HG03139 (cell line): ENCODE results near the gene RASAL3.
"Not testable (repeated sequence)": the region's sequence is repeated elsewhere in the genome, so short reads cannot be mapped to it uniquely, and the experiment has no call there.

Experiments used
- ATAC-seq: cut with Tn5 transposase; IDR thresholded peaks from one replicate; pipeline ENCODE4 v1.9.1; 2021; ENCODE audit not compliant: unreplicated experiment

RASAL3 gene

DNA sequence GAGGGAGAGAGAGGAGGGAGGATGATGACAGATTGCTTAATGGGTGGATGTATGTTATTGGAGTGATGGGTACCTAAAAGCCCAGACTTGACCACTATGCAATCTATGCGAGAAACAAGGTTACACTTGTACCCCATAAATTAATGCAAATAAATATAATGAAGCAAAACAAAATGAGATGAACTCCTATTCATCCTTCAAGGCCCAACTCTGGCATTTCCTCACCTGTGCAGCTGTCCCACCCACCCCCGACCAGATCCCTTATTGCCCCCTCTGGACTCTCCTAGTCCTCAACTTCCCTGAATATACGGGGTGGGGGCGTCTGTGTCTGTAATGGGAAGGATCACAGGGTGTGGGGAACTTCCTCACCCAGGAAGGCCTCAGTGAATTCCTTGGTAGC is 10.8 kb upstream of the RASAL3 start:
- ATAC-seq: no peak

DNA sequence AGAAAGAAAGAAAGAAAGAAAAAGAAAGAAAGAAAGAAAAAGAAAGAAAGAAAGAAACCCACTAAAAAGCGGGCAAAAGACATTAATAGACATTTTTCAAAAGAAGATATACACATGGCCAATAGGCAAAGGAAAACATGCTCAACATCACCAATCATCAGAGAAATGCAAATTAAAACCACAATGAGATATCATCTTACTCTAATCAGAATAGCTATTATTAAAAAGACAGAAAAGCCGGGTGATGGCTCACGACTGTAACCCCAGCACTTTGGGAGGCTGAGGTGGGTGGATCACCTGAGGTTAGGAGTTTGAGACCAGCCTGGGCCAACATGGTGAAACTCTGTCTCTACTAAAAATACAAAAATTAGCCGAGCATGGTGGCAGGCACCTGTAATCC is 9.5 kb upstream of the RASAL3 start:
- ATAC-seq: not testable (repeated sequence)

GRCh38 chr19:15471639-15472101 is 7.3 kb upstream of the RASAL3 start:
- no peak for ATAC-seq

DNA sequence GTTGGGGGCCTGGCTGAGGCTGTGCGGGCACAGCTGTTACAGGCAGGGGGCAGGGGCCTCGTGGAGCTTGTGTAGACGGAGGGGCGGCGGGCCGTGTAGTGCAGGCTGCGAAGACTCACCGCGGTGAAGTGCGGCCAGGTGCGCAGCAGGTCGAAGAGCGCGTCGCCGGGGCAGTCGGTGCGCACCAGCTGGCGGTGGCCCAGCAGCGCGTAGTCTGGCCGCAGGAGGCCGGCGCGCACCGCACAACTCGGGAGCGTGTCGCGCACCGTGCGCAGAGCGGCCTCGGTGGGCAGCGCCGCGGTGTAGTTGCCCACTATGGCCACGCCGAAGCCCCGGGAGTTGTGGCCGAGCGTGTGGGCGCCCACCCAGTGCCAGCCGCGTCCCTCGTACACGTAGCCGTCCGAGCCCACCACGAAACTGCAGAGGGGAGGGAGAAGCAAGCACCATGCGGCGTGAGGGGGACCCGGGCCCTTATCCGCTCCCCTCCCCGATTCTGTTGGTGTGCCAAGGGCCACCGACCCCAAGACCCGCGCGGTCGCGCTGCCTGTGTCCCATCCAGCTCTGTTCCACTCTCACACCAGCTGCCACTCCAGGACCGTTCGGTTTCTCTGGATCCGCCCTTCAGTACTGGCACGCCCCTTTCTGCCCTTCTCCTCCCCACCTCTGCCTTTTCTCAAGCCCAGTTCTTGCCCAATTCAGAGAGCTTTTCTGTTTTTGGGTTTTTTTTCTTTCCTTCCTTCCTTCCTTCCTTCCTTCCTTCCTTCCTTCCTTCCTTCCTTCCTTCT is 5.4 kb upstream of the RASAL3 start:
- no peak for ATAC-seq

GRCh38 chr19:15468675-15469512 is 4.5 kb upstream of the RASAL3 start:
- ATAC-seq: no peak

GRCh38 chr19:15467734-15468214 is 3.4 kb upstream of the RASAL3 start:
- ATAC-seq: no peak

- peak; percentile 51 for ATAC-seq
Measured at GRCh38 chr19:15466851-15467733, 2.7 kb upstream of the RASAL3 start.

GRCh38 chr19:15463861-15464371 is 428 bp downstream of the RASAL3 start:
- peak; percentile 47 for ATAC-seq

DNA sequence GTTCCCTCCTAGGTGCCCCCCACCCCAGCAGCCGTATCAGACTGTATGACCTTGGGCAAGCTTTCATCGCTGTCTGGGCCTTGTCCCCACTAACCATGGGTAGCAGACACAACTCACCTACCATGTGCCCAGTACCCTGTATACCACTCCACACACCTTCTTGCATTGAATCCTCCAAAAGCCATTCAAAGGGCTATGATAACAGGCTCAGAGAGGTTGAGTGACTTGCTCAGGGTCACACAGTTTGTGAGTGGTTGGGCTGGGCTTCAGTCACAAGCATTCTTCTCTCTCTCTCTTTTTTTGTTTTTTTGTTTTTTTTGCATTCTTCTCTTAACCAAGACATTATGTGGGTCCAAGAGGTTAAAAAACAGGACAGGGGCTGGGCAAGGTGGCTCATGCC is 2.6 kb downstream of the RASAL3 start:
- ATAC-seq: no peak

DNA sequence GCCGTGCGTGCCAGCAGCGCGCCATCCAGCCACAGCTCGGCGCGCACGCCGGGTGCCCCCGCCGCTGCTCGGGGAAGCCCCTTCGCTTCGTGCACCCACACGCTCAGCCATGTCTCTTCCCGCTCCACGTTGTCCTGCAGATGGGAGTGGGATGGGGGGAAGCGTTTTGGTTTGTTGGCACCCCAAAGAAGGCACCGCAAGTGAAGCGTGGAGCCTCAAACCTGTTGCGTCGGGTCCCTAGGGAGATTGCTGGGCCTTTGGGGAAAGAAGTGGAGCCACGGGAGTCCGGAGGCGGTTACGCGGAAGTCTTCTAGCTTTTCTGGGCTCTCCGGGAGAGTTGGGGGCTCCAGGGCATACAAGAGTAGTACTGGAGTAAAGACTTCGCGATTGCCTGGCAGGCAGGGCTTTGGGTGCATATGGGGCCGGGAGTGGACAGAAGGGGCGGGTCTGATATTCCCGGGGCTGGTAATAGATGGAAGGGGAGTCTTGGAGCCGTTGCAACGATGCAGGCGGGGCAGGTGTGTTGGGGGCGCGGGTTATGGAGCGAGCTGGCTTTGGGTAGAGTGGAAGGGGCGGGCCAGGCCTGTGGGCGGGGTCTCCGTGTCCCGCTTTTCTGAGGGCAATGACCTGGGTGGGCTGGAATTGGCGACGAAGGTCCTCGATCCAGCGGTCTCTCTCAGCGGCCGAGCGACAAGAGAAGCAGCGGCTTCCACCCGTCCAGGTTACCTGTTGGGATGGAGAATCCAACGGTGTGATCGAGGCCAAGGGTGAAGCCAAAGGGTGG is 6.5 kb downstream of the RASAL3 start:
- ATAC-seq: no peak

DNA sequence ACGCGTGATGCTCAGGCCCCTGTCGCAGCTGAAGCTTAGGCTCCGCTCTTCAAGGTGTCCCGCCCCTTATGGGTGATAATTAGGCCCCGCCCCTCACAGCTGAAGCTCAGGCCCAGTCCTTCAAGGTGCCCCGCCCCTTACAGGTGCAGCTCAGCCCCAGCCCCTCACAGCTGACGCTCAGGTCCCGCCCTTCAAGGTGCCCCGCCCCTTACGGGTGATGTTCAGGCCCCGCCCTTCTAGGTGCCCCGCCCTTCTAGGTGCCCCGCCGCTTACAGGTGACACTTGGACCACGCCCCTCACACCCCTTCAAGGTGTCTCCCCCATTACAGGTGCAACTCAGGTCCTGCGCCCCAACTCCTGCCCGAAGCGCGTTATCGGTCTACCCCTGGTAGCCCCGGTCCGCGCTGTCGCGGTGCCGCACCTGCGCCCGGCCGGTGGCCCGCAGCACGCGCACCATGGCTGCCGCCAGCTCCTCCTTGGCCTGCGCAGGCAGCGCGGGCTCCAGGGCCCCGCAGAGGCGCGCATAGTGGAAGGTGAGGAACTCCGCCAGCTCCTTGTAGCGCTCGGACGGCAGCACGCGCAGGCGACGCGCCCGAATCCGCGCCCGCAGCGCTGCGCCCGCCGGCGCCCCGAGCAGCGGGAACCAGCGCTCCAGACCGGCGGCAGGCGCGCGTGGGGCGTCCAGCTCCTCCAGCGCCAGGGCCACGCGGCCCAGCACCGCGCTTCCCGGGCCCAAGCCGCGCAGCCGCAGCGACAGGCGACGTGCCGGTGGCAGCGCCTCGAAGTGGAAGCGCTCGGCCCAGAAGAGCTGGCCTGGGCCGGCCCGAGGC is 7.3 kb downstream of the RASAL3 start:
- no peak for ATAC-seq

DNA sequence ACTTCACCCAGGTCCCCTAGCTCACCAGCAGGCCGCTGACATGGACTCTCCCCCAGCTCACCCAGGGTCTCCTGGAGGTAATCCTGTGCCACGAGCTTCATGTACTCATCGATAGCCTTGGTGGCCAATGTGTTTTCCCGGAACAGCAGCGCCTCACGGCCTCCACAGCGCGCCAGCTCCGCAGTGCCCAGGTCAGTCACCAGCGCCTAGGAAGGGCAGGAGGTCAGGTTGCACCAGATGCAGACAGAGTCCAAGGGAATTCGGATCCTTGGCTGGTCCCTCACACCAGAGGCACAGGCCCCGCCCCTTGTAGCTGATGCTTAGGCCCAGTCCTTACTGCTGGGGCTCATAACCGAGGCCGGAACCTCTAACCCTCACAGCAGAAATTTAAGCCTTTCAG is 7.9 kb downstream of the RASAL3 start:
- no peak for ATAC-seq

GRCh38 chr19:15455996-15456395 is 8.3 kb downstream of the RASAL3 start:
- ATAC-seq: no peak

DNA sequence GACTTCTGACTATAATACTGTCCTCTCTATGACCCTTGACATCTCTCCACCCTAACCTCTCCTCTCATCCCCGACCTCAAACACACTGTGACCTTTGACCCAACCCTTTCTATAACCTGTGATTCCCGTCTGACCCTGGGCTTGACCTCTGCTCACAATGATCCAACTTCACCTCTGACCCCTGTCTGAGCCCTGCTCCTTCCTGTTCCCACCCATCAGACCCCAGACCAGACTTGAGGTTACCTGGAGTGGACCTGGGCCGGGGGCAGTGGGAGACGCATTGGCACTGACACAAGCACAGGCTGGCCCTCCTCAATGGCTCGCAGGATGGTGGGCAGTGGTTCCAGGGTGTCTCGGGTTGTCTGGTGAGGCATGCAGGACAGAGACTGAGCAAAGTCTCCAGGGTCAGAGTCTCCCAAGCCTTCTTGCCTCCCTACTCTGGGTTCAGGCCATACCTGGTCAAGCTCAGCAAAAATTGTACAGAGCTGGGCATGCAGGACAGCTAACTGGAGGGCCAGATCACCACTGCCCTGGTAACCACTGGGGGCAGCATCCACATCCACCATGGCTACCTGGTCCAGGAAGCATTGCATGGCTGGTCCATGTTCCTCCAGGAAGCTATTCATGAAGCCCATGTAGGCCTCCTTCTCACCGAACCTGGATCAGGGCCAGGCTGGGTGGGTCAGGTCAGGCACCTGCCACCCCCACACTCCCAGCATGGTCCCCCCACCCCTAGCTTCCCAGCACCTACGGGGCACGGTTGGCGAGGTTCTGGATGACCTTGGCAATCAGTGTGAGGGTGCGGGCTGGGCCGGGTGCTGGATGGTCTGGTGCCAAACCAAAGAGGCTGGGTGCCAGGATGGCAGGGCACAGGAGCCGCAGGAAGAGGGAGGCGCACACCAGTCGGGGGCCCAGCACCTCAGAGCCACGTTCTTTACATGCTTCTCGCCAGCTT is 10.2 kb downstream of the RASAL3 start:
- ATAC-seq: no peak

DNA sequence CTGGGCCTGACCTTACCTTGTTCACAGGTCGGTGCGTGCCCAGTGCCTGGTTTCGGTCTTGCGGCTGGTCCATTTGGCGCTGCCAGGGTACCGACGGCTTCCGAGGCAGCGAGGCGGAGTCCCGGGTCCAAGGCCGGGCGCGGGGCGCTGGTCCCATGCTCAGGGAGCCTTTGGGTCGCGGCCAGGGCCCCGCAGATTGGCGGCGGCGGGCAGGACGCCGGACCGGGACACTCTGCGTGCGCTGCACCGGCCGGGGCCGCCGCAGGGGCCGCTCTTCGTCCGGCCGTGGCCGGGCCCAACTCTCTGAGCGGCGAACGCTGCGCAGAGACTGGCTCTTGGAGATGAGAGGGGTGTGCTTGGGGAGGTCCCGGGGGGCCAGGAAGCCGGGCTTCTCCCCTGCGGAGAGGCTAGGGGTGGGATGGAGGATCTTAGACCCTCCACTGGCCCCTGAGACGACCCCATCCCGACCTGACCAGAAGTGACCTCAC is 11.2 kb downstream of the RASAL3 start:
- ATAC-seq: no peak

DNA sequence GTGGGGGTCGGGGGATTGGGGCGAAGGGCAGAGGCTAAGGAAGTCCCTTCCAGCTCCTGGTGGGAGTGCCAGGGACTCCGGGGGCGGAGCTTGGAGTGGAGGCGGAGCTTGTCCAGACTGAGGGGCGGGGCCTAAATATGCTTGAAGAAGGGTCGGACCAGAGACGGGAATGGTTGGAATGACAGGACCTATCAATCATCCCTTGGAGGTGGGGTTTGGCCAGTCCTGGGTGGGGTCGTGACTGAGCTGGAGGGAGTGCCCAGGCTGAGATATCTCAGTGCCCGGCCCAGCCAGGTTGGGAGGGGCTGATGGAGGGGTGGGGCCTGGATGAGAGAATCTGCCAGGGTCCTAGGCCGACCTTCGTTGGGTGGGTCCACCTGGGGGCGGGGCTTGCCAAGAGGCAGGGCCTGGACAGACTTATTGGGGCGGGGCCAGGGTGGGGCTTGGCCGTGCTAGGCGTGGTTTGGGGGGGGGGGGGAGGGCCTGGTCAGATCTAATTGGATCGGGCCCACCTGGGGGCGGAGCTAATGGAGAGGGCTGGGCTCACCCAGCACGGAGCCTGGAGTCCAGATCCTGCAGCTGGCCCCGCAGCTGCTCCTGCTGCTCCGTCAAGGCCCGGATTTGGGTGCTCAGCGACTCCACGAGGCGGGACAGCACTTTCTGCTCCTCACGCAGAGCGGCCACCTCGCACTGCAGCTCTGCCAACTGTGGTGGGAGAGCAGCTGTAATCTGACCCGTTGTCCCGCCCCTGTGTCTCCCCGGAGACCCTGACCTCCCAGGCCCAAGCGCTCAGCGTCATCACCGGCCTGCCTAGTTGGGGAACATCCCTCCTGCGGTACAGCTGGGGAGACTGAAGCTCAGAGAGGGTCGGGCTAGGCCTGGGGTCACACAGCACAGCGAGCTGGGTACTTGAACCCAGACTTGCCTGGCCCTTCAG is 12.0 kb downstream of the RASAL3 start:
- no peak for ATAC-seq

- no peak for ATAC-seq
Measured at GRCh38 chr19:15450528-15450890, 13.8 kb downstream of the RASAL3 start.
